Activated T-cell treated with anti-CD3 and anti-CD28 coated beads, Interleukin-2, amount 50 U/mL, for 1 hour (primary cell): ENCODE results near the gene CWF19L2.

Experiments used
- DNase-seq: peaks from one replicate; pipeline ENCODE4 v3.0.0-alpha.2; 2020

CWF19L2 gene

DNA sequence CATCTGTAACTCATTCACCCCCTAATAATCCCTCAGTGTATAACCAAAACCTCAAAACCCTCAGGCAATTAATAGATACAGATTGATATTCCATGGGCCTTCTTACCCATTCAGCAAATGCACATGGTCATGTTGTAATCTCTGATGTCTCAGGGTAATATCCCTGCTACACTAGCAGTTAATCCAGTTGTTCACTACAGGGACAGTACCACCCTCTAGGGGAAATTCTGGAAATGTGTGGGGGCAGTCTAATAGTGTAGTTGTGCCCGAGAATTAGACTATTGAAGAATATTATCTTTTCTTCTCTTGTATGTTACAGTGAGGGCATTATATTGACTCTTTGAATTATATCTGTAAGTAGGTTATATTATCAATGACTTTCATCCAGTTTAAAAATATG is 175.4 kb downstream of the CWF19L2 start:
- DNase-seq: no peak
